GM19238 (cell line): ENCODE data around the gene KIAA0825.

ENCODE experiments used
- DNase-seq: peaks from one replicate; pipeline ENCODE4 v3.0.0; 2011; ENCODE audit warnings: low spot score; ENCODE audit not compliant: insufficient read length

The KIAA0825 gene

GRCh38 chr5:94313696-94314095, 304.7 kb downstream of the KIAA0825 start:
- DNase-seq = no peak

DNA sequence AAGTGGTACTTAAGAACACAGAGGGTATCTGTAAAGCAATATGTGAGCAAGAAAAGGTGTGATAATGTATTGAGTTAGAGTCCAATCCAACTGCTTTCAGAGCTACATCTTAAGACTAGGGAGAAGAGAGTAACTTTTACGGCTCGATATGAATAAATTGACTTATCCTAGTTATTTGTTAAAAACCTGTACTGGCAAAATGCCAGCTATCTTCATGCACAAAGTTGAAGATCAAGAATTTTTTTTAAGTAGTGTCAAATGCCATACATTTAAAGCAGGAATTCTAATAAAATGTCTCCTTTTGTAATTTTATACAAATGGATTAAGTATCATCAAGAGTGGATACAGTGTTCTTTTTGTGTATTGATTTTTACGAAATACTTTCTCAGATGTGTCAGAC, 305.2 kb downstream of the KIAA0825 start:
- DNase-seq = no peak

GRCh38 chr5:94312298-94312697, 306.1 kb downstream of the KIAA0825 start:
- DNase-seq = no peak

- DNase-seq = no peak
Observed at GRCh38 chr5:94310833-94311232, 307.6 kb downstream of the KIAA0825 start.

GRCh38 chr5:94309141-94309540, 309.3 kb downstream of the KIAA0825 start:
- DNase-seq = no peak

DNA sequence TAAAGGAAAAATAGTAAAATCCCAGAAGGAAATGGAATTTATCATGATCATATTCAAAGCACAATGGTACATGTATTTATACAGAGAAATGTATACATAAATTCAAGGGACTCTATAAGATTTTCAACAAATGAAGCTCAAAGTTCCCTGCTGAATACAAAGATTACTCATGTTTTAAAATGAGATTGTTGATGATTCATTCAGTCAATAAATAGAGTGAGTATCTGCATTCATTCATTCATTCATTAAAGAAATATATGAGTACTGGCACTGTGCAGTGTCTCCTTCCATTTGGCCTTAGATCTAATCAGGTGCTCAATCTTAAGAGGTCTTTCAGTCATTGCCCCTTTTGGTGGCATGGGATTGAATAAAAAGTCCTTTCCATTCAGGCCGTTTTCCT, 310.0 kb downstream of the KIAA0825 start:
- DNase-seq = no peak

- no peak for DNase-seq
Observed at GRCh38 chr5:94304146-94304545, 314.3 kb downstream of the KIAA0825 start.

GRCh38 chr5:94288937-94289336, 329.5 kb downstream of the KIAA0825 start:
- DNase-seq = no peak

DNA sequence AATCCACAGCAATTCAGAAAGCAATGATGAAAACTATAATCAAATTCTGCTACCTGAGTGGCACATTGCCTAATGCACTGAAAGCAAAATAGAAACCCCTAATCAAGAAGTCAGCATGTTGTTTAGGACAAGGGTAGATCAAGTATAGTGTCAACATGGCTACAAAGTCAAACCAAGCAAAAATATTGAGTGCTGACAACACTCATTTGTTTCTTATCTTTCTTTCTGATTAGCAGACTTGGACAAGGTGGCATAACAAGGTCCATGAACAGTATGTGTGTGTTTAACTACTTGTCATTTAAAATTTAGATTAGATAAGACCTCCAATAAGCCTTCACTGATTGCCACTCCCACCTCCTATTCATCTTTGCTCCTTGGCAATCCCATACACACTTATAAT, 332.4 kb downstream of the KIAA0825 start:
- no peak for DNase-seq

GRCh38 chr5:94283093-94283492, 335.3 kb downstream of the KIAA0825 start:
- no peak for DNase-seq

DNA sequence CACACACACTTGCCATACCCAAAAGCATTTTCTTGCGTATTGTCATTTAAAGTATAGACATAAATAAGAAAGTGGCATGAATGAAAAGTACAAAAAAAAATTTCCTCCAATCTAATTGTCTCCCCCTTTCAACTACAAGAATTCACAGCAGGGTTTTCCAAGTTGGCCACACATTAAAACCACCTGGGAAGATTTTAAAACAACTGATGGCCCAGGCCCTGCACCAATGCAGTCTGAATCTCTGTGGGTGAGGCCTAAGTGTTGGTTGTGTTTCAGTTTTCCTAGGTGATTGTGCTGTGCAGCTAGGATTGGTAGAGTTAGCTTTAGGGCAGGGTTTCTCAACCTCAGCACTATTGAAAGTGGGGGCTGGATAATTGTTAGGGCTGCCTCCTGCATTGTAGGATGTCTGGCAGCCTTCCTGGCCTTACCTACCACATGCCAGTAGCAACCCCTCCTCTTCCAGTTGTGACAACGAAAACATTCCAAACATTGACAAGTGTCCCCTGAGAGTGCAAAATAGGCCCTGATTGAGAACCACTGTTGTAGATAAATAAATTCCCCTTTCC, 337.1 kb downstream of the KIAA0825 start:
- DNase-seq = no peak

DNA sequence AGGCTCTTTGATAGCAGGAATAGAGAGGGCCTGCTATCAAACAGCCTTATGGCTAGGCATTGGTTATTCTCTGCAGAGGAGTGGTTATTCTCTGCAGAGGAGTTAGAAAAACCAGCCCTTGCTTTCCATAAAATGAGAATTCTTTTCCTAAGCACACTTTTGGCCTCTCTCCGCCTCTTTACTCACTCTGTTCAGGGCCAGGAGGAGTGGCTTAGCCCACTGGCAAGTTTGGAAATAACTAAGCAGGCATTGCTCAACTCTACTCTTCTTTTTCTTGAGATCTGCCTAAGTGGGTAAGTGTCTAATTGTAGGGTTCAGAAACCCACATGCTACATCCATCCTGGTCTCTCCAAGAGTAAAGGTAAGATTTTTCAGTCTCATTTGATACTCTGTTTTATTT, 341.7 kb downstream of the KIAA0825 start:
- DNase-seq = no peak

DNA sequence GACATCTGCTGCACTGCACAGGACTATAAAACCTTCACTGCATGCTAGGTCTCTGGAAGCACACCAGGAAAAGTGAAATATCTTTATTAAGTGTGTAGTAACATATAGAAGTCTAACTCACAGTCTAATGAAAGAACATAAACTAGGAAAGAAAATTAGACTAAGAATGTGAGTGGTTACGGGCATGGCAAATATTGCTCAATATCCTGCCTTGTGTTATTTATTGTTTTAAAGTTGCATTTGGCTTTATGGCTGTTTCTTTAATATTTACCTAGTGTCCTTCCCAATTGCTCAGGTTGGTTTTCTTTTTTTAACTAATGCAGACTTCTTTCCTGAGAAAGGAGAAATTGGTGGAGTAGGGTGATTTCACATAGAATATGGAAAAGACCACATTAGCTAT, 342.4 kb downstream of the KIAA0825 start:
- DNase-seq = no peak

DNA sequence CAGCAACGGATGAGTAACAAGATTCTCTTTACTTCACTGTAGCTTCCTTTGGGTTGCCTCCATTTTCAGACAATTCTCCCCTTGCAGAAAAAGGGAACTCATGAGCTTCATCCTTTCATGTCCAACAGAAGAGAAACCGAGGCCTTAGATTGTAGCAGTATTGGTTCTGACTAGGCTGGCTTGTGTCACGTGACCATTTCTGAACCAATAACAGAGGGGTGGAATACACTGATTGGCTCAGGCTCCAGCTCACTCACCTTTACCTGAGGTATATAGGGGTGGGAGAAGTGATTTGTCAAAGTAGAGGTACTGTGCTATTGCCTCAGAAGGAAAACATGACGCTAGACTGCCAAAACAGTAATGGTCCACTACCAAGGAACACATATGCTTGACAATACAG, 343.7 kb downstream of the KIAA0825 start:
- DNase-seq = no peak

- no peak for DNase-seq
Observed at GRCh38 chr5:94268226-94268625, 350.2 kb downstream of the KIAA0825 start.

DNA sequence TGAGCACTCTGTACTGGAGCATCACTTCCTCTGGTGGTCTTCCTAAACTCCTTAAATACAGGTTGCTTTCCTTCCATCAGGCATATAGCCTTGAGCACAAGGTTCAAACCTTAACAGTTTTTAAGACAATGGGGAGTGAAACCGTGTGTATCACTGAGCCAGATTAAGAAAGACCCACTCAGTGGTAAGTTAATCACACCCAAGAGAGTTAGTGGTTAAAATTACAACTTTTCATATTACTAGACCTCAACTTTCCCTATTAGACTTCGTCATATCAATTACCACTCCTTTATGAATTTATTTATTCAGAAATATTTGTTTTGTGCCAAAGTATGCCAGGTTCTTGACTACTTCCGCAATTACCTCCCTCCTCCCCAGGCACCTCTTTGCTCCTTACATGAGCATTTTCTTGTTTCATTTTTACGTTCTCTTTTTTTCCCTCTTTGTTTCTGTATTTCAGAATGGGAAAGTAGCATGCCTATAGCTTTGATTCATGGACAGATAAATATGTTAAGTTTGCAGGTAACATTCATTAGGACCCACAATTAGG, 351.0 kb downstream of the KIAA0825 start:
- no peak for DNase-seq

DNA sequence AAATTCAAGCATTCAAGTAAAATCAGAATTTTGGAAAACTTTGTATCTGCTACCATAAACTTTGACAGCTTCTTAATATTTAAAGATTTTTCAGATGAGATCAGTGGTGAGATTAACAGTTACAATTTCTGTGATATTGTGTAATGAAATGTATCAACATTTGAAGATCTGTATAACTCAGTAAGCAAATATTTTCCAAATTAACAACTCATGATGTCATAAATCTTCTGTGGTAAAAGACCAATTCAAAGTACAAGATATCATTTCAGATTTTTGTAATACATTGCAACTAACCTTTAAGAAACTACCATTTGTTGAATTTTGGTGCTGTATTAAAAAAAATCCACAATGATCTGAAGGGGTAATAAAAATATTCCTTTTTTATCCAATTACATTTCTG, 352.2 kb downstream of the KIAA0825 start:
- DNase-seq = no peak

- DNase-seq = no peak
Observed at GRCh38 chr5:94263068-94263467, 355.3 kb downstream of the KIAA0825 start.

GRCh38 chr5:94260096-94260495, 358.3 kb downstream of the KIAA0825 start:
- no peak for DNase-seq

- DNase-seq = no peak
Observed at GRCh38 chr5:94254214-94254613, 364.2 kb downstream of the KIAA0825 start.

- DNase-seq = no peak
Observed at GRCh38 chr5:94250985-94251384, 367.4 kb downstream of the KIAA0825 start.

- no peak for DNase-seq
Observed at GRCh38 chr5:94249430-94249829, 369.0 kb downstream of the KIAA0825 start.

GRCh38 chr5:94248175-94248875, 370.1 kb downstream of the KIAA0825 start:
- DNase-seq = no peak
